Fibroblast of skin of left biceps (primary cell): Measurements from ENCODE around the gene PRSS38.

Experiments
- DNase-seq, 2 experiments: peaks; one replicate each; pipeline ENCODE4 v3.0.0-alpha.2; 2013; ENCODE audit warnings: low read depth in 2 of 2

PRSS38 gene

DNA sequence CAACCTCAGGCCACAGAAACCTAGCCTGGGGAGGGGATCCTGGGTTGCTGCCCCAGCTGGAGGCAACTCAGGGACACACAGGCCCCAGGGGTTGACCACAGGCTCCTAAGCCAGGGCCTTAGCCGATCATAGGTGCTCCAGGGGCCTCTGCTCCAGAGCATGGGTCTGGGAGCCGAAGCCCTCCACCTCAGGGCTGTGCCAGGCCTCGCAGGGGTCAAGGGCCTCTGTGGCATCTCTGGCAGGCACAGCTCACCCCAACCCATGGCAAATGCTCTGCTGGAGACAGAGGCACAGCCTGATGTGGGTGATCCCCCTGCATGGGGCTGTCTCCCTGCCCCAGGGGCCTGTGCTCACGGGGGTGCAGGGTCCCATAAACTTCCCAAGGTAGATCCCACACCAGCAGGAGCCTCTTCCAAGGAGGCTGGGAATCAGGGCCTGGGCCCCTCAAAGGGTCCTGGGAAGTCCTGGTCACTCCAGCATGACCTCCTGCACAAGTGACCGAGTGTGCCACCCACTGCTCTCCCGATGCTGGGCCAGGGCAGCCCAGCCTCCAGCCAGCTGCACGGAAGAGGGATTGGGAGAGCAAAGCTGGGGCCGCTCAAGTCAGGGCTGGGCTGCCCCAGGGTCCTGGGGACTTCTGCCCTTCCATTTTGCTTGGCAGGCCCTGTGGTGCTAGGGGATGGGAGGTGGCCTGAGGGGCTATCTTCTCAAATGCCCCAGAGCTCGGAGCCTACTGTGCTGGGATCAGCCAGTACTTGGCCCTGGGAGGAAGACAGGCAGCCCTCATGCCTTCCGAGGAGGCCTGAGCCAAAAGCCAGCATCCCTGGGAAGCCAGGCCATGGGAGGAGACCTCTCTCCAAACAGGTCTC is 22.2 kb upstream of the PRSS38 start:
- no peak for DNase-seq

DNA sequence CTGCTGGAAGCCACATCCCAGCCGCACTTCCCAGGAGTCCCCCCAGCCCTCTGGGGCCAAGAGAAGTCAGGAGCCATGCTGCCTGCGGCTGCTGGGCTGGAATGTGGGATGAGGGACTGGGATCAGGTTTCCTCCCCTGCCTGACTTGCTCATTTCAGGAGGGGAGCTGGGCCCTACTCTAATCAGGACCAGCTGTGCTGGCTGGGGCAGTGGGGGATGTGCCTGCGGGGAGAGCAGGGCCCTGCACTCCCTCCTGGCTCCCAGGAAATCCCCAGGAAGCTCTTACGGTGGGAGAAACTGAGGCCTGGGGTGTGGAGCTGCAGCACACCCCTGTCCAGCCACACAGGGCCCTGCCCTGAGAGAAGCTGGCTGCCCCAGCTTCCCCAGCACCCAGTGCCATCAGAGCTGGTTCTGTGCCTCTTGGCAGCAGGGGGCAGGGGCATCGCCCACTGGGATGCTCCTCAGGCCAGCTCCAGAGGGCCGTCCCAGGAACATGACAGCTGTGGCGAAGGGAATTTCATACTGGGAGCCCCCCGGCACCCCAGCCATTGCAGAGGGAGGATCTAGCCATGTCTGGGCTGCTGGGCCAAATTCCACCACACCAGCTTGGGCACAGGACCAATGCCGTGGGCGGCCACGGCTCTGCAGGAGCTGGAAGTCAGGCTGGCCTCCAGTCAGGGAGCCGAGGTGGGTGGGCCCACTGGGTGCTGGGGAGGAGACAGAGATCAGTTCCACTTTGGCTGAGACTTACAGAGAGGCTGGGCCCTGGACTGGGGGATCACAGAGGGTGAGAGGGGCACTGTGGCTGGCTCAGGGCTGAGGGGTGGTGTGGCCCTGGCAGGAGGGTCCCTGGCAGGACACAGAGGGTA is 21.3 kb upstream of the PRSS38 start:
- peak; percentile 89 to 90 for DNase-seq

DNA sequence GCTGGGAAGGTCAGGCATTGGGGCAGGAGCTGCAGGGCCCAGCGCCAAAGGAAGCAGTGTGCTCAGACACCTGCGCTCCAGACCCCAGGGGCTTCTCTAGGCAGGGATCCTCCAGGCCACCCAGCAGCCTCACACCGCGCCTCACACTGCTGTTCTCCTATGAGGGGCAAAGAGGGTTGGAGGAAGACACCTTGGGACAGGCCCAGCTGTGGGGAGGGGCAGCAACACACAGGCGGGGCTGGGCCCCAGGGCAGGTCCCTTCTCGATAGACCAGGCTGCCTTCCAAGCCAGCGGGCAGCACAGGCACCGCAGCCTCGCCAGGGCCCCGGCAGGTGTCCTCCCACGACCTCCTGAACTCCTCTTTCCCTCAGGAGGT is 20.7 kb upstream of the PRSS38 start:
- no peak for DNase-seq

DNA sequence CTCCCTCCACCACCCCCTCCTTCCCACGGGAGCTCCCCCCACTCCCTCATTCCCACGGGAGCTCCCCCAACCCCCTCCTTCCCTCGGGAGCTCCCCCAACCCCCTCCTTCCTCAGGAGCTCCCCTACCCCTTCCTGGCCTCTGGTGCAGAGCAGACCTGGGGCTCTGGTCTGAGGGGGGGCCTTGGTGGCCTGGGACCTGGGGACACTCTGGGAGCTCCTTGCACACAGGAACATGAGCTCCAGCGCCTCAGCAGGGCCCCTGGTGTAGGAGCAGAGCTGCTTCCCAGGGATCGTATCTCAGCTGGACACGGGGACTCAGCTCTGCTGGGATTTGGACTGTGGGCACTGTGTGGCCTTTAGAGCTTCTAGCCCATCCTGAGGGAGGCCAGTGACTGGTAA is 19.7 kb upstream of the PRSS38 start:
- DNase-seq: no peak

DNA sequence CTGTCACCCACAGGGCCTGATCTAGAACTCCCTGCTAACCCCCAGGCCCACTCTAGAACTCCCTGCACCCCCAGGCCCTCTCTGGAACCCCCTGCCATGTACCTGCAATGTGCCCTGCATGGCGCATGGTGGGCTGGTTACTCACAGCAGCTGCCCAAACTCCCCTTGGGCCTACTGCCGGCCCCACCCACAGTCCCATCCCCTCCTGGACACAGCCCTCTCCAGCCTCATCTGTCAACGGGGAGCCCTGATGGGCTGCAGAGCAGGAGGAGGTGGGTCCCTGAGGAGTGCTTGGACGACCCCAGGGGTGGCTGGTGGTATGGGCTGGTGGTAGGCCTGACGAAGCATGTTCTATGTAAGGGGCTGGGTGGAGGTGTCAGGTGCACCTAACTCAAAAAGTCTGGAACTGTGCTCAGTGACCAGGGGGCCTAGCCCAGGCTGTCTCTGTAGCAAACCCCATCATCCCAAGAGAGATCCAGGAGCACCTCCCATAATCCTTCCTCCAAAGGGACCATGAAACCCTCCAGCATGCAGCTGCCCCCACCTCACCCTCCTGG is 19.0 kb upstream of the PRSS38 start:
- DNase-seq: no peak

DNA sequence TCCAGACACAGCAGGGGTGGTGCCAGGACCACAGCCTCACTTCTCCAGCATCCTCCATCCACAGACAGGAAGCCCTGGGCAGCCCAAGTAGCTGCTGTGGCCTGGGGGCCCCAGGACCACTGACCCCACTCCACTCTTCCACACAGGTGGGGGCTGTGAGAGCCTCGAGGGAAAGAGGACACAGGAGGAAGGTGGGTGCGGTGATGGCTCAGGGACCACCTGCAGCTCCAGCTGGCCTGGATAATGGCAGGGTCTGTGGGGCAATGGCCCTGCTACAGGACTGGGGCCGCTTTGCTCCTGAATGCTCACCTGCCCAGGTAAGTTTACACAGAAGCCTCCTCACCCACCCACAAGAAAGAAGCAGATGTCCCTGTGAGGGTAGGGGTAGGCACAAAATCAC is 18.3 kb upstream of the PRSS38 start:
- DNase-seq: no peak

DNA sequence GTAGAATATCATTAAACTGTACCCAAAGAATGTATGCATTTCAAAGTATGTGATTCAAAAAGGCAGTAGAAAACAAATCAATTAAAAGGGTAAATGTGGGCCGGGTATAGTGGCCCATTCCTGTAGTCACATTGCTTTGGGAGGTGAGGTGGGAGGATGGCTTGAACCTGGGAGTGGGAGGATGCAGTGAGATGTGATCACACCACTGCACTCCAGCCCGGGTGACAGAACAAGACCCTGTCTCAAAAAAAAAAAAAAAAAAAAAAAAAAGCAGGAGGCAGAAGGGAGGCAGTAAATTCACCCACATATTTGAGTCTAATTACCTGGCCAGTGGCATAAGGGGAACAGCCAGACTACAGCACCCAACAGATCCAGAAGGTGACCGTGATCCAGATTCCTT is 17.9 kb upstream of the PRSS38 start:
- no peak for DNase-seq

DNA sequence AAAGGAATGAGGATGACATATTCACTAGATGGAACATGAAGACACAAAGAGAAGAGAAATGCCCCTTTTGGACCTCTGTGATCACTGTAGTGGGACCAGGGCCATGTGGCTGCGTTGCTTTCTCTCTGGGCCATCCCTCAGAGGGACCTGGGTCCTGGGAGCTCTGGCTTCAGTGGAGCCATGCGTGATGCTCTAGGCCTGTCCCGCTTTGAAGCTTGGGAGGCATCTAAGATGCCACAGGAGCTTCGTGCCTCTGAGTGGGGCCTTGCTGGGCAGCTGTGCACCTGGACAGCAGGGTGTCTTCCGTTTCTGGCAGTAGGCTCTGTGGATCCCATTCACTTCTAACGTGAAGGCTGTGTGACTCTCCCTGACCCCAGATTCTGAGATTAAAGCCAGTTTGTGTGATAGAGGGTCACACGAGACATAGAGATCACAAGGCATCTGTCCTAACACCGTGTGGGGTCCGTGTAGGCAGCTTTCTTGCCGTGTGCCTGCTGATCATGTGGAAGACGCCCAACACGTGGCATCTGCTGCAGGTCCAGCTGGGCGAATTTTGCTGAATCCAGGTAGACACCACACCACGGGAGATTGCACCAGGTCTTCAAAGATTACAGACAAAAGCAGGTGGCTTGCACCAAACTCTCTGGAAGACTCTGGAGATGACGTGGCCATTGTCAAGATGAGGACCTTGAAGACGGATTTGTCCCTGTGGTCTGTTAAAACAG is 17.2 kb upstream of the PRSS38 start:
- no peak for DNase-seq

DNA sequence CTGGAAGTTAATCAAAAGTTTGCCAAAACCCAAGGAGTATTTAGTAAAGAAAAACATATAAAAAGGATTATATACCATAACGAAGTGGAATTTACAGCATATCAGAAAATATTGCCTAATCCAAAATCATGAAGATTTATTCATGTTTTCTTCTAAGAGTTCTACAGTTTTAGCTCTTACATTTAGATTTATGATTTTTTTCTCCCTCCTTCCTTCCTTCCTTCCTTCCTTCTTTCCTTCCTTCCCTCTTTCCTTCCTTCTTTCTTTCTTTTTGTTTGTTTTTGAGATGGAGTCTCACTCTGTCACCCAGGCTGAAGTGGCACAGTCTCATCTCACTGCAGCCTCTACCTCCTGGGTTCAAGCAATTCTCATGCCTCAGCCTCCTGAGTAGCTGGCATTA is 15.7 kb upstream of the PRSS38 start:
- no peak for DNase-seq

DNA sequence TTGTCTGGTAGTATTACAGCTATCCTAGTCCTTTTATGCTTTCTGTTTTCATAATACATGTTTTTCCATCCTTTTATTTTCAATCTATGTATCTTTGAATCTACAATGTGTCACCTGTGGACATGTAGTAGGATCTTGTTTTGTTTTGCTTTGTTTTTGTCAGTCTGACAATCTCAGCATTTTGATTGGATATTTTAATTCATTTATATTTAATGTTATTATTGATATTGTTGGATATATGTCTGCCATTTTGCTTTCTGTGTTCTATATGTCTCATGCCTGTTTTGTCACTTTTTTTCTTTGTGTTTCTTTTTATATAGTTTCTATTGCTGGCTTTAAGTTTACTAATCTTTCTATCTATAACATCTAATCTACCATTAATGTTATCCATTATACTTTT is 11.5 kb upstream of the PRSS38 start:
- DNase-seq: no peak

DNA sequence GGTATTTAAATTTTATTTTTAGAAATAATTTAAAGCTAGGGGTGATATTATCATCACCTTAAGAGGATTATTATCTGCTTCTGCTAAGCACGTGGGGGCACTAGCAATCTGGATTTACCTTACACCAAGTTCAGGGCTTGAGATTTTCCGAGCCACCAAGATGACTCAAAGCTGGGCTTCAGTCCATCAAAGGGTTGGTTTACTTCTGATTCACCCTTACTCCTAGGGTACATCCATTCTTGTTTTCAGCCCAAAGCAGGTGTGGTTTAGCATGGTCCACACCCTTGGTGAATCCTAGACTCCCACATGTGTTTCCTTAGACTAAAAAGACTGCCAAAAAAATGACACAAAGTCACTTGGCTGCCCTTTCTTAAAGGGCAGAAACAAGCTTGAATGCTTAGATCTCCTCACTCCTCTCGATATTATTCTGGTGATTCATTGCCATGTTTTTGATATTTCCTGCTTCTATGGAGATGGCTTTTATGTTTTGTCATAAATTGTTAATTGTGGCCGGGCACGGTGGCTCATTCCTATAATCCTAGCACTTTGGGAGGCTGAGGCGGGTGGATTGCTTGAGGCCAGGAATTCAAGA is 9.8 kb upstream of the PRSS38 start:
- DNase-seq: peak; percentile 50 to 62

DNA sequence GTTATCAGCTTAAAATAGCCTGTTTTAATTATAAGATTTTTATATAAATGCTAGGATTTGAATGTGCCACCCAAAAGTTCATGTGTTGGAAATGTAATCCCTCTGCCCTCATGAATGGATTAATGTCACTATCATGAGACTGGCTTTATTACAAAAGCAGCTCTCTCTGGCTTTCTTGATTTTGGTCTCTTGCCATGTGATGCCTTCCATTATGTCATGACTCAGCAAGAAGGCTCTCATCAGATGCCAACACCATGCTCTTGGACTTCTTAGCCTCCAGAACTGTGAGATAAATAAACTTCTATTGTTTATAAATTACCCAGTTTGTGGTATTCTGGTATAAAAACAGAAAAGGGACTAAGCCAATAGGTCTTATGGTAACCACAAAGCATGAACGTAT is 6.9 kb upstream of the PRSS38 start:
- no peak for DNase-seq

DNA sequence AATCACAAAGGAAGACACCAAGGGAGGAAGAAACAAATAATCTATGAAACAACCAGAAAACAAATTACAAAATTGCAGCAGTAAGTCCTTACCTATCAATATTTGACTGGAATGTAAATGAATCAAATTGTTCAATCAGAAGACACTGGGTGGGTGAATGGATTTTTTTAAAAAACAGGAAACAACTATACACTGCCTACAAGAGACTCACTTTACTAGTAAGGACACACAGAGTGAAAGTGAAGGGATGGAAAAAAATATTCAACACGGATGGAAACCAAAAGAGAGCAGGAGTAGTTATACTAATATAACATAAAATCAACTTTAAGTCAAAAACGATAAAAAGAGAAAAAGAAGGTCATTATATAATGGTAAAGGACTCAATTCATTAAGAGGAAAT is 6.4 kb upstream of the PRSS38 start:
- no peak for DNase-seq

DNA sequence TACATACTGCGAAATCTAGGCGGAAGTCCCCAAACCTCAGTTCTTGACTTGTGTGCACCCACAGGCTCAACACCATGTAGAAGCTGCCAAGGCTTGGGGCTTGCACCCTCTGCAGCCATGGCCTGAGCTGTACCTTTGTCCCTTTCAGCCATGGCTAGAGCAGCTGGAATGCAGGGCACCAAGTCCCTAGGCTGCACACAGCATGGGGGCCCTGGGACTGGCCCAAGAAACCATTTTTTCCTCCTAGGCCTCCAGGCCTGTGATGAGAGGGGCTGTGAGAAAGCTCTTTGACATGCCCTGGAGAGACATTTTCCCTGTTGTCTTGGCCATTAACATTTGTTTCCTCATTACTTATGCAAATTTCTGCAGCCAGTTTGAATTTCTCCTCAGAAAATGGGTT is 1.5 kb upstream of the PRSS38 start:
- no peak for DNase-seq

DNA sequence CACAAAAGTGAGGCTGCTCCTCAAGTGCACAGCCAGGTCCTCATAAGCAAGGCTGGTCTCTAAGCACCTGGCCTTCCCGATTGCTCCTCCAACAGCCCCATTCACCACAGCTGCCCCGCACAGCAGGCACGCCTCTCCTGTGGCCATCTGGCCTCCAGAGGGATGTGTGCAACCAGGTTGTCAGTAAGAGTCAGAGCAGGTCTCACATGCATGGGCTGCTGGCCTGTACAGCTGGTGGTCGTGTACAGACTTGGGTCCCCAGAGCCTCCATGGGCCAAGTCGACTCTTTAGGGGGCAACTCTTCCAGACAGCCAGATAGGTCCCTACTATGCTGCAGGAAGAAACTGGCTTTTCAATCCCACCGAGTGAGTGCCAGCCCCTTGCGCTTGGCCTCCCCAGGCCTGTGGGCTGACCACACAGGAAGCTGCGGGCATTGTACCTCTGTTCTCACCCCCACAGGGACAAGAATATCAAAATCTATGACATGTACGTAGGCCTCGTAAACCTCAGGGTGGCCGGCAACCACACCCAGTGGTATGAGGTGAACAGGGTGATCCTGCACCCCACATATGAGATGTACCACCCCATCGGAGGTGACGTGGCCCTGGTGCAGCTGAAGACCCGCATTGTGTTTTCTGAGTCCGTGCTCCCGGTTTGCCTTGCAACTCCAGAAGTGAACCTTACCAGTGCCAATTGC is 1.4 kb downstream of the PRSS38 start:
- no peak for DNase-seq

DNA sequence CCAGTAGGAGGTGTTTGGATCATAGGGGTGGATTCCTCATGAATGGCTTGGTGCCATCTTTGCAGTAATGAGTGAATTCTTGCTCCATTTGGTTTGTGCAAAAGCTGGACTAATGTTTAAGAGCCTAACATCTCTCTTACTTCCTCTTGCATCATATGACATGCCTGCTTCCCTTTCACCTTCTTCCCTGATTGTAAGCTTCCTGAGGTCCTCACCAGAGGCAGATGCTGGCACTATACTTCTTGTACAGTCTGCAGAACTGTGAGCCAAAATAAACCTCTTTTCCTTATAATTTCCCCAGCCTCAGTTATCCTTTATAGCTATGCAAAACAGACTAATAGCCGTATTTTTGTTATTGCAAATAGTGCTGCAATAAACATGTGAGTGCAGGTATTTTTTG is 8.1 kb downstream of the PRSS38 start:
- DNase-seq: no peak

DNA sequence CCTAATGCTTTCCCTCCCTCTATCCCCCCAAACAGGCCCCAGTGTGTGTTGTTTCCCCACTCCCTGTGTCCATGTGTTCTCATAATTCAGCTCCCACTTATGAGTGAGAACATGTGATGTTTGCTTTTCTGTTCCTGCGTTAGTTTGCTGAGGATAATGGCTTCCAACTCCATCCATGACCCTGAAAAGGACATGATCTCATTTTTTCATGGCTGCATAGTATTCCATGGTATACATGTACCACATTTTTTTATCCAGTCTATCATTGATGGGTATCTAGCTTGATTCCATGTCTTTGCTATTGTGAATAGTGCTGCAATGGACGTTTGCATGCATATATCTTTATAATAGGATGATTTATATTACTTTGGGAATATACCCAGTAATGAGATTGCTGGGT is 8.7 kb downstream of the PRSS38 start:
- no peak for DNase-seq

DNA sequence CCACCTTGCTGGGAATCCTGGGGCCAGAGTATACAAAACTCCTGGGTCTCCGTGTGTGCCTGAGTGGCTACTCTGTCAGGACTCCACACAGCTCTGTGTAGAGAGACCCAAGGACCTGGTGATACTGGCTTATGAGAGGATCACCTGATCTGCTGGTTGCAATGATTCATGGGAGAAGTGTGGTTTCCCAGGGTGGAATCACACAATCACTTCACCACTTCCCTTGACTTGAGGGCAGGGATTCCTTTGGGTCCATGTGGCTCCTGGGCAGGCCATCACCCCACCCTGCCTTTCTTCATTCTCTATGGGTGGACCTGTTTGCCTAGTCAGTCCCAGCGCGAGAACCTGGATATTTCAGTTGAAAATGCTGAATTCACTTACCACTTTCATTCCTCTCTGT is 13.3 kb downstream of the PRSS38 start:
- no peak for DNase-seq

DNA sequence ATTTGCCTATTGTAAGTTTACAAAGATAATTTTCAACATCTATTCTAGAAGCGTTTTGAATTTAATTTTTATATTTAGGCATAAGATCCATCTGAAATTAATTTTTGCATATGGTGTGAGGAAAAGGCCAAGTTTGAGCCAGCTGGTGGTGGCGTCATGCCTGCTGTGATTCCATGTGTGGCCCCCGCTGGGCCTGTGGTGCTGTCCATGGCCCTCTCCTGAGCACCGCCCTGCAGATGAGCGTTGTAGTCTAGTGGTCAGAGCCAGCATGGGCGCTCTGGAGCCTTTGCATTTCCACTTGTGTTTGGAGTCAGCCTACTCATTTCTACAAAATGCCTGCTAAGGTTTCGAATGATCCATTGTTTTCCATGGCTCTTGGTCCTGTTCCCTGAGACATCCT is 22.7 kb downstream of the PRSS38 start:
- no peak for DNase-seq

DNA sequence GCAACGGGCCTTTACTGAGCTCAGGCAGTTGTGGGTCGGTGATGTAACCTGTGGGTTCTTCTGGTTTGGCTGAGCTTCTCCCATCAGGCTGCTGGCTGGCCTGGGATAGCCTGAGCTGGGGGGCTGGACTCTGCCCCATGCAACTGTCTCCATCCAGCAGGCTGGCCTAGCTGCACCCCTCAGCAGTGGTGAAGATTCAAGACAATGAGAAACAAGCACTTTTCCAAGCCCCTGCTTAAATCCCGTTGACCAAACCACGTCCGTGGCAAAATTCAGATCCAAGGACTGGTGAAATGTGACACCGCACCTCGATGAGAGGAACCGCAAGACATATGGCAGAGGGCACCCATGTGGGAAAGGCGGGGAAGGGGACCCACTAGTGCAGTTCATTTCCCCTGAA is 25.6 kb downstream of the PRSS38 start:
- no peak for DNase-seq
